ENCODE measurements around the gene CHST9. TPM values are rescaled to one million over a fixed set of nuclear protein-coding genes. Genes with fewer than 3 reads are reported as not detected.

CHST9 gene
- total RNA-seq, 1 donor from 2014 or later = 2.1 TPM

DNA sequence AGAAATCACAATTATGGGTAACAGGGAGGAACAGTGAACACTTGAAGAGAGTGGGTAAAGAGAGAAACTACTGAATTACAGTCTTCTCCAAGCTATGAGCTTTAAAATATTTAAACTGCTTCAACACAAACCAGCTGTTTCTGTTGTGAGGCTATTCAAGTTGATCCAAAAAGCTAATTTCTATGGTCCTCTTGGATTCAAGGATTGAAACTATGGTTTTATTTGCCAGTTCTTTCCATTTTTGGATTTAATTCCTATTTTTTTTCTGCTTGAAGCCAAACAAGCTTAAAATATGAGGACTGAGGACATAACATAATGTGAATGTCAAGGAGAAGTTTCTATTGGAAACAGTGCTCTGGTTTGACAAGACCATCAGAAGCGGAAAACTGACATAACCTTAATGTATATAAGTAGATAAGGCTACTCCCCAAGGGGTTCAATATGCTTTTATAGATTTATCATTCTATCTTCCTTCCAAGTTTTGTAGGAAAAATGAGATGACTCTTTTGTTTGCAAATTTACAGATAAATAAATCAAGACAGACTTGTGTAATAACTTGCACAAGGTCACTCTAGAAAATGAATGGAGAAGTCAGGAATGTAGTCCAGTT is 258.9 kb downstream of the CHST9 start:
- TF ChIP-seq, protein P1, sequence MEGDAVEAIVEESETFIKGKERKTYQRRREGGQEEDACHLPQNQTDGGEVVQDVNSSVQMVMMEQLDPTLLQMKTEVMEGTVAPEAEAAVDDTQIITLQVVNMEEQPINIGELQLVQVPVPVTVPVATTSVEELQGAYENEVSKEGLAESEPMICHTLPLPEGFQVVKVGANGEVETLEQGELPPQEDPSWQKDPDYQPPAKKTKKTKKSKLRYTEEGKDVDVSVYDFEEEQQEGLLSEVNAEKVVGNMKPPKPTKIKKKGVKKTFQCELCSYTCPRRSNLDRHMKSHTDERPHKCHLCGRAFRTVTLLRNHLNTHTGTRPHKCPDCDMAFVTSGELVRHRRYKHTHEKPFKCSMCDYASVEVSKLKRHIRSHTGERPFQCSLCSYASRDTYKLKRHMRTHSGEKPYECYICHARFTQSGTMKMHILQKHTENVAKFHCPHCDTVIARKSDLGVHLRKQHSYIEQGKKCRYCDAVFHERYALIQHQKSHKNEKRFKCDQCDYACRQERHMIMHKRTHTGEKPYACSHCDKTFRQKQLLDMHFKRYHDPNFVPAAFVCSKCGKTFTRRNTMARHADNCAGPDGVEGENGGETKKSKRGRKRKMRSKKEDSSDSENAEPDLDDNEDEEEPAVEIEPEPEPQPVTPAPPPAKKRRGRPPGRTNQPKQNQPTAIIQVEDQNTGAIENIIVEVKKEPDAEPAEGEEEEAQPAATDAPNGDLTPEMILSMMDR (conservative IDR thresholded peaks at IDR 0.05; ENCODE audit: low read depth, low read length) = no peak
- DNase-seq (ENCODE audit: low read depth) = no peak
- H3K4me3 ChIP-seq (ENCODE audit: low read depth, low read length) = no peak overlapping the region

DNA sequence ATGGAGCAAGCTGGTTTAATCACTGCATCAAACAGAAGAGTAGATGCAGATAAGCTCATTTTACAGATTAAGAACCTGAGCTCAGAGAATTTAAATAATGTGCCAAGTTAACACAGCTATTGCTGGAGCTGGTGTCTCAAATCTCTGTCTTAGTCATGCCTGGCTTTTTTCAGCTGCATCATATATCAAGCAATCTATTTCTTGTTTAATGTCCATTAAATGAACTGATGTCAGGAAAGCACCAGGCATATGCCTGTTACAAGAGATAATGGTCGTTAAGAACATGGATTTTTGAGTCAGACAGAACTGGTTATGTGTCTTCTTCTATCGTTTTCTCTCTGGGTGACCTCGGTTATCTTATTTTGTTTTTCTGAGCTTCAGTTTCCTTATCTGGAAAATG is 259.8 kb downstream of the CHST9 start:
- no peak overlapping the region for H3K4me3 ChIP-seq (ENCODE audit: low read depth, low read length)
- no peak for DNase-seq (ENCODE audit: low read depth)

DNA sequence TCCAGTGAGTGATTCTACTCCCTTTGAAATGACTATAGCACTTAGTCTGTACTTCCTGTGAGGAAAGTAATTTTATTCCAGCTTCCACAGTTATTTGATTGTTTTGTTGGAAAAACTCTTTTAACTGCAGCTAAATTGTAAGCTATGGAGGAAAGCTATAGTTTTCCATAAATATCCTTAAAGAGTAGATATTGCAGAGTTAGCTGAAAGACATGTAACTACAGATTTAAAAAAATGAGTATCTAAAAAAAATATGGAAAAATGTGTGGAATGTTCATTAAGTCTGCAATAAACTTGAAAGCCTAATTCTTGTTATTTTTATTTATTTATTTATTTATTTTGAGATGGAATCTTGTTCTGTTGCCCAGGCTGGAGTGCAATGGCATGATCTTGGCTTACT is 262.8 kb downstream of the CHST9 start:
- TF ChIP-seq, protein P1 (conservative IDR thresholded peaks at IDR 0.05; ENCODE audit: low read depth, low read length) = no peak
- no peak overlapping the region for H3K4me3 ChIP-seq (ENCODE audit: low read depth, low read length)
- DNase-seq (ENCODE audit: low read depth) = no peak

More for the DNA sequence above, 259.8 kb downstream of the CHST9 start:
- TF ChIP-seq, protein P1 (conservative IDR thresholded peaks at IDR 0.05; ENCODE audit: low read depth, low read length) = no peak

DNA sequence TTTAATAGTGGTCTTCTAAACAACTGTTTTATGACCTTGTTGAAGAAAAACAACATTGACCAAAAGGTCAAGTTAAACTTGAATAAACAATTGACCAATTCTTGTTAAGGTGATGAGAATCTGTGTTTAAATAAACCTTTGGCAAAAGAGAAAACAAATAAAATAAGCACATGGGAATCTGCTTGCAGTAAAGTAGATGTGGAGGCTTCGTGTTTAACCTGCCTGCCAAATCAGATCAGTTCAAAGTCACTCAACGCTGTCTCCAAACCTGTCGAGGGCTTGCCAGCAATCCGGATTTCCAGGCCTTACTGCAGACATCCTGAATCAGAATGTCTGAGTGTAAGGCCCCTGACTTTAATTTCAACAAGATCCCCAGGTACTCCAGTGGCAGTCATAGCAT is 264.5 kb downstream of the CHST9 start:
- DNase-seq (ENCODE audit: low read depth) = no peak
- H3K4me3 ChIP-seq (ENCODE audit: low read depth, low read length) = no peak overlapping the region
- TF ChIP-seq, protein P1 (conservative IDR thresholded peaks at IDR 0.05; ENCODE audit: low read depth, low read length) = no peak

DNA sequence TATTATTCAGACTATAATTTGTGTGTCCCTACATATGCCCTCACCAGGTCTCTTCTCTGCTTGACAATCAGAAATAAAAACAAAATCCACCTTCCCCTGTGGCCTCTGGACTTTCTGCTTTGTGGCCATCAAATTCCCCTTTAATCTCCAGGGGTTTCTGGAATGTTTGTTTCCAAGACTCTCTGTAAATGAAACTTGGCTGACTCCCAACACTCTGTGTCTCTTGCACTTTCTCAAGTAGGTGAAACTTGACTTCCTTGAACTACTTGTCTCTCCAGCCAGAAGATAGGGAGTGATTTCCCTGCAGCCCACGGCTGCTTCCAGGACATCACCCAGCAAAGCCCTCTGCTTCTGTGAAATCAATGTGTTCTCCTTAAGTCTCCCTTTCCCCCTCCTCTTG is 265.5 kb downstream of the CHST9 start:
- H3K4me3 ChIP-seq (ENCODE audit: low read depth, low read length) = no peak overlapping the region
- TF ChIP-seq, protein P1 (conservative IDR thresholded peaks at IDR 0.05; ENCODE audit: low read depth, low read length) = no peak
- peak; percentile 35 for DNase-seq (ENCODE audit: low read depth)

DNA sequence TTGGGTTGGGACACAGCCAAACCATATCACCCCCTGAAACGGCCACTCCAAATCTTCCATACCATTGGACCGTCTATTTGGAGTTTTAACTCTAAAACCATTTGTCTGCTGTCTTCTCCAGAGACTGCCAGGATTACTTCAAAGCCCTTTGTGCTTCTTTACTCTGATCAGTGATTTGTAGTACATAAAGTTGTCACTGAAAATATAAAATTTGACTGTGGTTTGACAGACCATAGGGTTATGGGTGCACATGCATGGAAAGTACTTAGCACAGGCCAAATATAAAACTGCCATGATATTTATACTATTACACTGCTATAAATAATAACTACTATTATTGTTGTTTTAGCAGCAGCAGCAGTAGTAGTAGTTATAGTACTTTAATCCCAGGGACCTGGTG is 265.9 kb downstream of the CHST9 start:
- TF ChIP-seq, protein P1 (conservative IDR thresholded peaks at IDR 0.05; ENCODE audit: low read depth, low read length) = no peak
- DNase-seq (ENCODE audit: low read depth) = no peak
- no peak overlapping the region for H3K4me3 ChIP-seq (ENCODE audit: low read depth, low read length)

DNA sequence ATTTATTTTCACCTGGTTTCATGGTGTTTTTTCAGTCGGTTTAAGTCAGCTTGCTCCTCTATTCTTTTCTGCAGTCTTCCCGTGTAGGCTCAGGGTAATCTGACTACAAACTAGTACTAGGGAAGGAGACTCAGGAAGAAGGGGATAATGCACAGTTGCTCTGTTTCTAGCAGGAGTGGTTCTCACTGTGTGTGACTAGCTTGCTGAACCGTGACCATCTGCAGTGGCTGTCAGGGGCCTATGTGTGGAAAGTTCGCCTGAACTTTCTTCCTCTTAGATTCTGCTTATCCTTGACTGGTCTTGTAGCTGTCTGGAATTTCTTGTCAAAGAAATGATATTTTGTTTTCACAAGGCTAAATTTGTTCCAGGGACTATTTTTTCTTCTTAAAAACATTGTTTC is 273.3 kb downstream of the CHST9 start:
- DNase-seq (ENCODE audit: low read depth) = no peak
- TF ChIP-seq, protein P1 (conservative IDR thresholded peaks at IDR 0.05; ENCODE audit: low read depth, low read length) = no peak
- H3K4me3 ChIP-seq (ENCODE audit: low read depth, low read length) = no peak overlapping the region

All from epithelial cell of proximal tubule (primary cell).